K562 (cell line): ENCODE data around the gene ZNF853. TPM values are rescaled to one million over a fixed set of nuclear protein-coding genes. Genes with fewer than 3 reads are reported as not detected.
A peak's percentile ranks its signal among the peaks of the same experiment; 100 is the strongest.

Experiments
- ATAC-seq: fragments of 200-7000 bp; cut with Tn5 transposase; 3 replicates; pipeline ENCODE4 v1.9.1; 2020; ENCODE audit warnings: moderate library complexity
- BruUV-seq: library from RNA; stranded (reverse); fragments of 400-500 nt; replicated peaks from 2 replicates; lab custom pipeline; 2021; lab: Mats Ljungman, UMichigan
- CTCF ChIA-PET: fragments of 300-600 bp; formaldehyde crosslinking; extraction: SDS; loops from one replicate; lab custom pipeline; 2021; ENCODE audit warnings: low intra/inter-chr PET ratio; lab: Yijun Ruan, JAX
- POLR2A ChIA-PET: fragments of 300-600, 350-650 bp; sonication (Branson Sonifier 250); formaldehyde crosslinking; extraction: SDS; loops from one replicate; lab custom pipeline; 2021; ENCODE audit warnings: antibody characterized with exemption, inconsistent platforms; lab: Yijun Ruan, JAX
- DNase-seq, 4 experiments: peaks; one replicate each; pipeline versions ENCODE4 v3.0.0 to v3.0.0-alpha.2; 2011 to 2018; ENCODE audit warnings: low spot score in 3 of 4, mixed read lengths in 3 of 4; ENCODE audit errors: extremely low read depth in 1 of 4
- FAIRE-seq: peaks from 2 replicates; lab custom pipeline; 2011; peaks lifted over from hg19 to GRCh38; lab: Jason Lieb, UNC
- H2AFZ ChIP-seq: 2 replicates; pipeline ENCODE4 v1.6.0; 2011; ENCODE audit warnings: low read depth, low read length, control low read depth, inconsistent platforms
- H3K27ac ChIP-seq: fragments of 200-600 bp; 3 replicates; pipeline ENCODE4 v1.8.0; 2011; ENCODE audit warnings: low read depth, mild to moderate bottlenecking, control low read depth, inconsistent platforms, low read length, moderate library complexity, mixed read lengths; ENCODE audit errors: extremely low read depth
- H3K27me3 ChIP-seq, 2 experiments: fragments of 300-600 bp in 1 of 2; 2 replicates in 1 of 2; 3 replicates in 1 of 2; pipeline versions ENCODE4 v1.6.0 to v1.8.0; 2011; ENCODE audit warnings: inconsistent platforms in 2 of 2, low read length in 2 of 2, mild to moderate bottlenecking in 1 of 2, mixed read lengths in 1 of 2, moderate library complexity in 1 of 2; ENCODE audit not compliant: control insufficient read depth in 2 of 2, insufficient read depth in 2 of 2
- H3K36me3 ChIP-seq: fragments of 300-600 bp; 3 replicates; pipeline ENCODE4 v1.8.0; 2011; ENCODE audit warnings: mild to moderate bottlenecking, low read length, inconsistent platforms; ENCODE audit not compliant: control insufficient read depth, insufficient read depth
- H3K4me1 ChIP-seq, 2 experiments: fragments of 200-600 bp in 1 of 2; replicated peaks in 1 of 2; 2 replicates in 1 of 2; 3 replicates in 1 of 2; pipeline versions ENCODE4 v1.5.1 to v1.8.0; 2011; ENCODE audit warnings: inconsistent platforms in 2 of 2, low read length in 2 of 2, mild to moderate bottlenecking in 1 of 2, mixed read lengths in 1 of 2, moderate library complexity in 1 of 2; ENCODE audit not compliant: control insufficient read depth in 2 of 2, insufficient read depth in 2 of 2
- H3K4me2 ChIP-seq: 2 replicates; pipeline ENCODE4 v1.6.1; 2011; ENCODE audit warnings: low read length, control low read depth, inconsistent platforms, mixed read lengths; ENCODE audit not compliant: insufficient read depth
- H3K4me3 ChIP-seq: fragments of 200-600 bp; sonication (generic), shearing (Covaris generic); 2 replicates; pipeline ENCODE4 v1.5.1; 2016; ENCODE audit warnings: control low read depth, inconsistent platforms
- H3K79me2 ChIP-seq: fragments of 200-600 bp; 3 replicates; pipeline ENCODE4 v1.8.0; 2011; ENCODE audit warnings: low read length, inconsistent platforms; ENCODE audit not compliant: control insufficient read depth, insufficient read depth
- H3K9ac ChIP-seq, 2 experiments: 2 replicates each; pipeline versions ENCODE4 v1.6.0 to v1.6.1; 2011; ENCODE audit warnings: low read depth in 2 of 2, low read length in 2 of 2, control low read depth in 1 of 2, inconsistent platforms in 1 of 2, mild to moderate bottlenecking in 1 of 2, mixed read lengths in 1 of 2; ENCODE audit not compliant: insufficient read depth in 1 of 2
- H3K9me1 ChIP-seq: one replicate; pipeline ENCODE4 v1.6.0; 2011; ENCODE audit warnings: inconsistent platforms, mild to moderate bottlenecking, low read length, moderate library complexity; ENCODE audit not compliant: control insufficient read depth, insufficient read depth
- H3K9me3 ChIP-seq: replicated peaks from 2 replicates; pipeline ENCODE4 v1.5.1; 2011; ENCODE audit warnings: low read depth, low read length, inconsistent platforms; ENCODE audit not compliant: control insufficient read depth, insufficient read depth
- H4K20me1 ChIP-seq: replicated peaks from 2 replicates; pipeline ENCODE4 v1.6.1; 2011; ENCODE audit warnings: low read length, inconsistent platforms, mixed read lengths; ENCODE audit not compliant: control insufficient read depth, insufficient read depth
- CREB1 ChIP-seq, 2 experiments: sonication (generic) in 1 of 2; formaldehyde crosslinking in 1 of 2; IDR thresholded peaks; 2 replicates each; pipeline versions ENCODE4 v1.6.1 to v1.8.0; 2012 to 2022; ENCODE audit warnings: inconsistent platforms in 1 of 2, mild to moderate bottlenecking in 1 of 2, missing genetic modification reagents in 1 of 2, moderate library complexity in 1 of 2
- EP400 ChIP-seq: fragments of 450-650 bp; IDR thresholded peaks from 2 replicates; pipeline ENCODE4 v1.6.1; 2017; ENCODE audit warnings: antibody characterized with exemption, mild to moderate bottlenecking, moderate library complexity
- ERF ChIP-seq: fragments of 450-650 bp; formaldehyde crosslinking; IDR thresholded peaks from 2 replicates; pipeline ENCODE4 v1.4.0; 2020; ENCODE audit warnings: mild to moderate bottlenecking, mixed read lengths
- HDAC2 ChIP-seq: fragments of 450-650 bp; IDR thresholded peaks from 2 replicates; pipeline ENCODE4 v1.6.1; 2016; ENCODE audit warnings: mild to moderate bottlenecking
- HOMEZ ChIP-seq: fragments of 250-450 bp; sonication (Bioruptor Pico); IDR thresholded peaks from 2 replicates; pipeline ENCODE4 v1.4.0; 2020; ENCODE audit warnings: mild to moderate bottlenecking, moderate library complexity
- MEIS2 ChIP-seq: fragments of 450-650 bp; IDR thresholded peaks from 2 replicates; pipeline ENCODE4 v1.6.1; 2014; ENCODE audit warnings: mild to moderate bottlenecking; ENCODE audit not compliant: partially characterized antibody
- PTBP1 ChIP-seq: fragments of 200-400 bp; formaldehyde crosslinking; IDR thresholded peaks from 2 replicates; pipeline ENCODE4 v1.6.1; 2017; ENCODE audit warnings: low read depth, low read length
- RFX1 ChIP-seq: fragments of 450-650 bp; IDR thresholded peaks from 2 replicates; pipeline ENCODE4 v1.6.1; 2016; ENCODE audit warnings: mild to moderate bottlenecking, moderate library complexity
- SIN3A ChIP-seq, 2 experiments: fragments of 150-350 bp in 1 of 2; IDR thresholded peaks; 2 replicates each; pipeline ENCODE4 v1.6.1; 2011 to 2016; ENCODE audit warnings: borderline replicate concordance in 2 of 2, low read depth in 2 of 2, low read length in 2 of 2, mild to moderate bottlenecking in 2 of 2, moderate library complexity in 2 of 2; ENCODE audit not compliant: control insufficient read depth in 1 of 2
- SMAD4 ChIP-seq: fragments of 250-450 bp; sonication (Bioruptor Pico); conservative IDR thresholded peaks from 2 replicates; pipeline ENCODE4 v1.8.0; 2021; ENCODE audit warnings: inconsistent platforms, mild to moderate bottlenecking, moderate library complexity
- SPI1 ChIP-seq: IDR thresholded peaks from 2 replicates; pipeline ENCODE4 v1.6.1; 2011; ENCODE audit warnings: low read depth, low read length, control low read depth, borderline replicate concordance
- TBL1XR1 ChIP-seq, 2 experiments: IDR thresholded peaks; 2 replicates each; pipeline ENCODE4 v1.6.1; 2012; ENCODE audit warnings: improper control_type of control experiment in 2 of 2, low read length in 2 of 2, mild to moderate bottlenecking in 1 of 2
- TFAP4 ChIP-seq: sonication (generic); formaldehyde crosslinking; IDR thresholded peaks from 2 replicates; pipeline ENCODE4 v1.8.0; 2022; ENCODE audit warnings: missing genetic modification reagents, mild to moderate bottlenecking, moderate library complexity, borderline replicate concordance
- USF1 ChIP-seq: sonication (generic); formaldehyde crosslinking; IDR thresholded peaks from 2 replicates; pipeline ENCODE4 v1.9.0; 2022; ENCODE audit warnings: mild to moderate bottlenecking, missing genetic modification reagents
- USF2 ChIP-seq: sonication (generic); formaldehyde crosslinking; IDR thresholded peaks from 2 replicates; pipeline ENCODE4 v1.5.0; 2020; ENCODE audit warnings: missing genetic modification reagents
- ZNF316 ChIP-seq: fragments of 450-650 bp; IDR thresholded peaks from 2 replicates; pipeline ENCODE4 v1.6.1; 2016
- WGBS: fragments of 100-300 bp; shearing (Covaris generic); methylation state at CpG from one replicate; pipeline ENCODE4 v1.1.6; 2016; ENCODE audit warnings: low coverage, mixed read lengths; ENCODE audit not compliant: insufficient coverage; ENCODE audit errors: missing lambda C conversion rate; 5-methylcytosine and 5-hydroxymethylcytosine counted together
- in situ Hi-C: fragments of 300-500 bp; cut with MboI; formaldehyde crosslinking; loops from 4 replicates; pipeline ENCODE4 v1.15.0; 2018; ENCODE audit warnings: inconsistent platforms, mixed read lengths
- intact Hi-C: fragments of 100-400 bp; cut with micrococcal nuclease; formaldehyde crosslinking; loops from 2 replicates; pipeline ENCODE4 v1.14.2; 2022
- polyA plus RNA-seq, 8 experiments: library from polyadenylated mRNA; depleted of rRNA in 4 of 8; stranded (reverse) in 5 of 8; unstranded in 3 of 8; fragments of >200 nt; fragmentation: Nextera tagmentation in 2 of 8; fragmentation: Illumina TruSeq in 1 of 8; extraction: Ambion mirVana in 2 of 8; extraction: Trizol in 1 of 8; gene quantifications; 2 replicates each; pipeline versions ENCODE4 v1.2.1 to v1.2.3, GENCODE V29; 2011 to 2014; ENCODE audit warnings: inconsistent platforms in 1 of 8, missing spikeins in 1 of 8
- total RNA-seq, 7 experiments: library from RNA; depleted of rRNA in 6 of 7; stranded (reverse); fragments of >200 nt in 6 of 7; fragmentation: Illumina TruSeq in 2 of 7; extraction: Trizol in 2 of 7; gene quantifications; 2 replicates each; pipeline versions ENCODE4 v1.2.1 to v1.2.3, GENCODE V29; 2011 to 2021; ENCODE audit warnings: low replicate concordance in 1 of 7

ZNF853 gene
- total and polyA plus RNA-seq, 9 of the 15 experiments (the other 6 are each of a cell fraction or from before 2014, with no cell fraction given) = 0.03 TPM; not detected in 8

- H3K27me3 ChIP-seq = no peaks in the 10 kb centered on the region
- peak overlapping the region; percentile 83 for H3K27ac ChIP-seq
- no TSS peak for BruUV-seq
- peak; percentile 89 for ATAC-seq
- peaks cover 2% of the 10 kb centered on the region for H3K9me1 ChIP-seq
- DNase-seq = peak; percentile 66 to 91 (median 76)
- 39% methylated on average over 11 of the region's 11 CpGs for WGBS
- ChIA-PET POLR2A (interaction anchor here (0.8 kb wide), 1 partner anchor 97 kb away, joined by 3 read pairs; no protein-coding TSS in a partner anchor), CTCF (interaction anchor here (0.7 kb wide), 1 partner anchor 142 kb away, joined by 6 read pairs; no protein-coding TSS in a partner anchor)
- H3K36me3 ChIP-seq = peaks cover 64% of the 10 kb centered on the region
- H4K20me1 ChIP-seq = no peaks in the 10 kb centered on the region
- H3K4me1 ChIP-seq = peaks cover 19 to 64% of the 10 kb centered on the region in 2 experiments; a peak in 4 of 5 replicates
- H3K9ac ChIP-seq = peak overlapping the region in 1 of 2 experiments; percentile 45; a peak in 1 of 4 replicates
- peaks cover 6% of the 10 kb centered on the region; the same call in 1 of the 2 replicates for H3K9me3 ChIP-seq
- intact Hi-C loops (no loop called here), in situ Hi-C loops (no loop called here)
- H3K4me3 ChIP-seq = no peak overlapping the region
- peak overlapping the region; percentile 91 for H3K4me2 ChIP-seq
- H3K79me2 ChIP-seq = peaks cover 59% of the 10 kb centered on the region
- H2AFZ ChIP-seq = 0 out of 2 replicates have a peak overlapping the region, but pooled peaks have one; percentile 18
- peak; percentile 99 for FAIRE-seq
- peak; percentile 77 for TF ChIP-seq ZNF316
- peak; percentile 81 for TF ChIP-seq EP400
- TF ChIP-seq SPI1 = peak; percentile 68
- TF ChIP-seq RFX1 = peak; percentile 67
- TF ChIP-seq HOMEZ (CRISPR knock-in tag) = no peak
- TF ChIP-seq USF2 (CRISPR knock-in tag) = peak; percentile 77
- TF ChIP-seq PTBP1 = no peak
- TF ChIP-seq SIN3A (IDR thresholded peaks at IDR 0.05; ENCODE audit: borderline replicate concordance in 2 of 2, control insufficient read depth in 1 of 2, low read depth in 2 of 2, low read length in 2 of 2) = peak; percentile 41 to 66; a peak in 2 of 4 replicates
- TF ChIP-seq HDAC2 = peak; percentile 48; the same call in 1 of the 2 replicates
- peak; percentile 85 for TF ChIP-seq TFAP4 (CRISPR knock-in tag)
- TF ChIP-seq USF1 (CRISPR knock-in tag) = peak; percentile 91
- no peak for TF ChIP-seq ERF (CRISPR knock-in tag)
- TF ChIP-seq MEIS2 = peak; percentile 98
- TF ChIP-seq TBL1XR1 (IDR thresholded peaks at IDR 0.05; ENCODE audit: low read length in 2 of 2) = peak in 1 of 2 experiments; percentile 38; a peak in 1 of 4 replicates
- TF ChIP-seq CREB1 (IDR thresholded peaks at IDR 0.05) = no peak
- TF ChIP-seq CREB1 (CRISPR knock-in tag; IDR thresholded peaks at IDR 0.05) = no peak
- TF ChIP-seq SMAD4 (CRISPR knock-in tag) = peak; percentile 42; the same call in 1 of the 2 replicates
Measured at GRCh38 chr7:6640246-6640721, 24.9 kb downstream of the ZNF853 start.
